Fibroblast of mammary gland (primary cell): Measurements from ENCODE around the gene ZNF445.
"Not testable (repeated sequence)": the region's sequence is repeated elsewhere in the genome, so short reads cannot be mapped to it uniquely, and the experiment has no call there.

Experiments
- DNase-seq: peaks from one replicate; pipeline ENCODE4 v3.0.0-alpha.2; 2010; ENCODE audit warnings: low read depth
- H3K4me3 ChIP-seq: 2 replicates; pipeline ENCODE4 v1.5.1; 2011; ENCODE audit warnings: low read depth, mild to moderate bottlenecking, low read length, moderate library complexity; ENCODE audit not compliant: control insufficient read depth
- TF ChIP-seq, protein P1 (sequence below): conservative IDR thresholded peaks from 2 replicates; pipeline ENCODE4 v1.5.1; 2011; ENCODE audit warnings: low read depth, low read length, inconsistent platforms; ENCODE audit not compliant: control insufficient read depth, insufficient read depth

Gene ZNF445

DNA sequence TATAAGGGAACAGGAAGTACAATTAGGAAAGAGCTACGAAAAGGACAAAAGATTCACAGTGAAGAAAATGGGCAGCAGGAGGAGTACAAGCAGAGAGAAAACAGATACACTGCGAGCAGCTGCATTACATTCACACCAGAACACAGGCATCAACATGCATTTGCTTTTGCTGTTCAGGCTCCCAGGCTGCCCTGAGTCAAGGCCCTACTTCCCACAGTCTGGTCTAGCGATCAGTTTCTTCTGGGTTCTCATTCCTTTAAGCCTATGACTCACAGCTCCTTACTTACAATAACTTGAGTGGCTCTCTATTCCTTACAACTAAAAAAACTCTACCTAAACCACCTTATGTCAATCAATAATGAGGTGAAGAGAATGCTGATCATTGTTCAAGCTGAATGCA, 24.5 kb upstream of the ZNF445 start:
- H3K4me3 ChIP-seq: no peak overlapping the region
- TF ChIP-seq, protein P1, sequence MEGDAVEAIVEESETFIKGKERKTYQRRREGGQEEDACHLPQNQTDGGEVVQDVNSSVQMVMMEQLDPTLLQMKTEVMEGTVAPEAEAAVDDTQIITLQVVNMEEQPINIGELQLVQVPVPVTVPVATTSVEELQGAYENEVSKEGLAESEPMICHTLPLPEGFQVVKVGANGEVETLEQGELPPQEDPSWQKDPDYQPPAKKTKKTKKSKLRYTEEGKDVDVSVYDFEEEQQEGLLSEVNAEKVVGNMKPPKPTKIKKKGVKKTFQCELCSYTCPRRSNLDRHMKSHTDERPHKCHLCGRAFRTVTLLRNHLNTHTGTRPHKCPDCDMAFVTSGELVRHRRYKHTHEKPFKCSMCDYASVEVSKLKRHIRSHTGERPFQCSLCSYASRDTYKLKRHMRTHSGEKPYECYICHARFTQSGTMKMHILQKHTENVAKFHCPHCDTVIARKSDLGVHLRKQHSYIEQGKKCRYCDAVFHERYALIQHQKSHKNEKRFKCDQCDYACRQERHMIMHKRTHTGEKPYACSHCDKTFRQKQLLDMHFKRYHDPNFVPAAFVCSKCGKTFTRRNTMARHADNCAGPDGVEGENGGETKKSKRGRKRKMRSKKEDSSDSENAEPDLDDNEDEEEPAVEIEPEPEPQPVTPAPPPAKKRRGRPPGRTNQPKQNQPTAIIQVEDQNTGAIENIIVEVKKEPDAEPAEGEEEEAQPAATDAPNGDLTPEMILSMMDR: no peak
- DNase-seq: no peak

DNA sequence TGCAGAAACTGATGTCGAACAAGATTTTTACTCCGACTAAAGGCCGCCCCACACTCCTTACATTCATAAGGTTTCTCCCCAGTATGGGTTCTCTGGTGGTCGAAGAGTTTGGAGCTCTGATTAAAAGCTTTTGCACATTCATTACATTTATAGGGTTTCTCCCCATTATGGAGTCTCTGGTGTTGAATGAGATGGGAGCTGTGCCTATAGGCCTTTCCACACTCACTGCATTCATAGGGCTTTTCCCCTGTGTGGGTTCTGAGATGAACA, 22.4 kb upstream of the ZNF445 start:
- DNase-seq, H3K4me3 ChIP-seq: not testable (repeated sequence)

DNA sequence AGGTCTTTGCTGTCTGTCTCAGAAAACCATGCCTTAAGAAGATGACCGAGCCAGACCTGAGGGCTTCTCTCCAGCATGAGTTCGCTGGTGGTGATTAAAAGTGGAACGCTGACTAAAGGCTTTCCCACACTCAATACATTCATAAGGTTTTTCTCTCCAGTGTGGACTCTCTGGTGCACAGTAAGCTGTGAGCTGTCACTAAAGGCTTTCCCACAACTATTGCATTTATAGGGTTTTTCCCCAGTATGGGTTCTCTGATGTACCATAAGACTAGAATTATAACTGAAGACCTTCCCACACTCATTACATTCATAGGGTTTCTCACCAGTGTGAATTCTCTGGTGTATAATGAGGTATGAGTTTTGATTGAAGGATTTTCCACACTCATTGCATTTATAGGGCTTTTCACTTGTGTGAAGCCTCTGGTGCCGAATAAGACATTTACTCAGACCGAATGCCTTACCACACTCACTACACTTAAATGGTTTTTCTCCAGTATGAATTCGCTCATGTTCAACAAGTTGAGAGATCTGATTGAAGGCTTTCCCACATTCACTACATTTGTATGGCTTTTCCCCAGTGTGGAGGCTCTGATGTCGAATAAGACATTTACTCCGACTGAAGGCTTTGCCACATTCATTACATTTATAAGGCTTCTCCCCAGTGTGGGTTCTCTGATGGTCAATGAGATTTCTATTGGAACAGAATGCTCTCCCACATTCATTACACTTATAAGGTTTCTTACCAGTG, 21.9 kb upstream of the ZNF445 start:
- TF ChIP-seq, protein P1: no peak
- no peak for DNase-seq
- no peak overlapping the region for H3K4me3 ChIP-seq

DNA sequence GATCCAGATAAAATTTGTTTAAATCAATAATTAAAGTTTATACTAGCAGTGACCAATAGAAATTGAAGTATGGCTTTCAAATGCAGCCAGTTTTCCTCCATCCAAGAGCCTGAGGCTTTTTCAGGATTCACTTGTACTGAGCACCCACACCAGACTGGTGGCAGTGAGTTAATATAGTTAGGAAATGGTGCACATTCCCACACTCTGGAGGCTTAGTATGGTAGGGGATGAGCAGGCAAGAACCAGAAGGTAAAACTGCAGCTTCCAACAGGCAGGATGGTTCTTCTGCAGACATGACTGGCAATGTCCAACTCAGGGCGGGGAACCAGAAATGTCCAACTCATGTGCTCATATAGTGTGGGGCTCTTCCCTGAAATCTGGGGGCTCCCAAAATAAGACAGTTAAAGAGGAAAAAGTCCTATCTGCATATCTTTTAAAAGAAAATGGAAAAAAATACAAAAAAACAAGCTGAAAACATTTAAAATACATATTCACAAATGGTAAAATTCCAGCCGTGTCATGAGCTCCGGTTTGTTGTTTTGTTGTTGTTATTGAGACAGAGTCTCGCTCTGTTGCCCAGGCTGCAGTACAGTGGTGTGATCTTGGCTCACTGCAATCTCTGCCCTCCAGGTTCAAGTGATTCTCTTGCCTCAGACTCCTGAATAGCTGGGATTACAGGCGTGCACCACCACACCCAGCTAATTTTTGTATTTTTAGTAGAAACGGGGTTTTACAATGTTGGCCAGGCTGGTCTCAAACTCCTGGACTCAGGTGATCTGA, 18.4 kb upstream of the ZNF445 start:
- no peak for DNase-seq
- TF ChIP-seq, protein P1: no peak
- H3K4me3 ChIP-seq: no peak overlapping the region

DNA sequence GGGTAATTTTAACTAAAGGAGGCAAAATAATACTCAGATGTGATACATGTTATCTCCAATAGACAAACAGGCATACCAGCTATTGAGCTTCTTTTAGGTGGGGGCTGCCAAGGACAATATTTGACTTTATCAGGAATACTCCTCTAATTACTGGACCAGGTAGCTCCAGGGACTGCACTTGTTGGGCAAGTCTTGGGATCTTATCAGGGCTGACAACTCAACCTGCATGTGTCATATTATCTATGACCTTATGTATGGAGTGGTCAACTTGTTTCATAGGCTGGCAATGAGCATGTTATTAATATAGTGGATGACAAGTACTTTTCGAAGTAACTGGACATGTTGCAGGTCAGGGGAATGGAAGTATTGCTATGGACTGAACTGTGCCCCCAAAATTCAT, 15.0 kb upstream of the ZNF445 start:
- no peak overlapping the region for H3K4me3 ChIP-seq
- no peak for DNase-seq
- TF ChIP-seq, protein P1: no peak

DNA sequence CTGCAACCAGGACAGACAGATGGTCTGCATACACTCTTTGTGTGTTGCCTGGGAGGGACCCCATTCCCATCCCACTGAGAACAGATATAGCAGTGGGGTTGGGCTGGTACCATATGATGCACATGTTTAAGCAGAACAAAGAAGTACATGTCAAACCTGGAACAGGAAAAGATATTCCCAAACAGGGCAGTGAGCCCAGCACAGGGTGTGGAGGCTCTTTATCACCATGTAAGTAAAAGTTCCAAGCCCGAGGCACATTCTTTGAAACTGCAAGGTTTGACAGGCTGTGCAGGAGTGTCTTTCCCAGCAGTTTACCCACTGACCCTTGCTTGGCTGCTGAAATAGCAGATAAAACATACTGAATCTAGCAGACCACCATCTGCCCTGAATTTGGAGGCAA, 5.3 kb upstream of the ZNF445 start:
- TF ChIP-seq, protein P1: no peak
- DNase-seq: no peak
- no peak overlapping the region for H3K4me3 ChIP-seq

DNA sequence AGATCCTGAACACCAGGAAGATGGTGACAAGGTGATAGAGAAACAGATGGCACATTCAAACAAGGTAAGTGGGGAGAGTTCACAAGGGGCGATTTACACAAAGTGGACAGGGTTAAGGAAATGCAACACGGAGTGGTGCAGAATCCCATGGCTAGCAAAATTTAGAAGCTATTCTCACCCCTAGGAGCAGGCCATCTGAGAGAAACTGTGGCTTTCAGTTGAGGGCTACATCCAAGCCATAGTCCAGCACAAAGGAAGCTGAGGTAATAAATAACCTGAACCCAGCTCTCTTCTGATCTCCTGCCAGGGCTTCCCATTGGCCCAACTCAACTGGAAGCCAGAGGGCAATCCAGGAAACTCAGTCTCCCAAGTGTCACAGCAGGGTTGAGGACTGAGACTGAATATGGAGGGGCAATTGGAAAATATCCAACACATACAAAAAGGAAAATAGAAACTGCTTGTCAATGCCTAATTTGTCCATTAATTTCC, 1.2 kb upstream of the ZNF445 start:
- H3K4me3 ChIP-seq: no peak overlapping the region
- no peak for DNase-seq
- TF ChIP-seq, protein P1: no peak
